Heart left ventricle (tissue), 16 donors: ENCODE data around the gene CERCAM. TPM values are rescaled to one million over a fixed set of nuclear protein-coding genes. Genes with fewer than 3 reads are reported as not detected.
A peak's percentile ranks its signal among the peaks of the same experiment; 100 is the strongest.

ENCODE experiments used
- ATAC-seq, 4 donors: fragments of 200-7000 bp; cut with Tn5 transposase; one replicate each; pipeline ENCODE4 v1.9.1; 2020 to 2022; ENCODE audit warnings: moderate library complexity in 4 of 4, mild to moderate bottlenecking in 3 of 4, moderate number of reproducible peaks in 1 of 4
- DNase-seq, 5 donors: peaks; one replicate each; pipeline ENCODE4 v3.0.0-alpha.2; 2020
- H3K27ac ChIP-seq, 12 donors: fragments of 200-600 bp; sonication (generic) in 4 of 12; one replicate each; pipeline versions ENCODE4 v1.5.0 to v1.8.0; 2016 to 2022; ENCODE audit warnings: mild to moderate bottlenecking in 2 of 12
- H3K27me3 ChIP-seq, 9 donors: fragments of 200-600 bp; sonication (generic) in 2 of 9; one replicate each; pipeline versions ENCODE4 v1.5.1 to v1.8.0; 2016 to 2022; ENCODE audit warnings: mild to moderate bottlenecking in 3 of 9
- H3K36me3 ChIP-seq, 9 donors: fragments of 200-600 bp; sonication (generic) in 2 of 9; one replicate each; pipeline versions ENCODE4 v1.5.0 to v1.8.0; 2018 to 2022; ENCODE audit warnings: mild to moderate bottlenecking in 2 of 9
- H3K4me1 ChIP-seq, 12 donors: fragments of 200-600 bp; sonication (generic) in 4 of 12; one replicate each; pipeline versions ENCODE4 v1.5.0 to v1.8.0; 2016 to 2022; ENCODE audit warnings: mild to moderate bottlenecking in 3 of 12
- H3K4me3 ChIP-seq, 12 donors: fragments of 200-600 bp; sonication (generic) in 4 of 12; one replicate each; pipeline versions ENCODE4 v1.5.0 to v1.8.0; 2017 to 2022; ENCODE audit warnings: mild to moderate bottlenecking in 9 of 12, moderate library complexity in 4 of 12
- H3K9me3 ChIP-seq, 12 donors: fragments of 200-600 bp; sonication (generic) in 4 of 12; one replicate each; pipeline versions ENCODE4 v1.5.0 to v1.8.0; 2016 to 2022; ENCODE audit warnings: mild to moderate bottlenecking in 1 of 12
- POLR2A ChIP-seq, 2 donors: fragments of 450-650 bp; IDR thresholded peaks; one replicate each; pipeline ENCODE4 v1.6.1; 2017; ENCODE audit warnings: antibody characterized with exemption in 2 of 2, mild to moderate bottlenecking in 2 of 2, moderate library complexity in 2 of 2
- WGBS, 4 donors: extraction: QIAGEN DNeasy Blood & Tissue Kit in 2 of 4; methylation state at CpG; one replicate each; pipeline versions ENCODE4 v1.1.5 to v1.1.7; 2013 to 2018; 5-methylcytosine and 5-hydroxymethylcytosine counted together
- intact Hi-C, 10 donors: fragments of 100-400 bp; cut with DNase I; formaldehyde crosslinking; loops; one replicate each; pipeline versions ENCODE4 v1.11.1 to v1.14.2; 2022
- polyA plus RNA-seq, 2 donors: library from polyadenylated mRNA; stranded (reverse); fragments of 200-250 nt; gene quantifications; one replicate each; pipeline ENCODE4 v1.2.3, GENCODE V29; 2013
- total RNA-seq, 9 donors: library from RNA; depleted of rRNA in 2 of 9; stranded (reverse); fragments of >200 nt in 2 of 9; fragmentation: NEBNext Ultra II Directional in 3 of 9; extraction: Animal tissue kit (Norgen Biotek cat#: 25700) in 3 of 9; gene quantifications; one replicate each; pipeline versions ENCODE4 v1.1.0 to v1.2.4, GENCODE V29; 2016 to 2023
- TF ChIP-seq, protein P1 (sequence below), 12 donors: fragments of 200-600 bp; sonication (generic) in 4 of 12; IDR thresholded peaks; one replicate each; pipeline versions ENCODE4 v1.5.0 to v1.8.0; 2018 to 2022; ENCODE audit warnings: antibody characterized with exemption in 12 of 12, mild to moderate bottlenecking in 5 of 12
- donor health status: ischemic (EF 13 %, LVEDD 7.1; RV severe dilation, severe dysfunction).
- donor health status: healthy with polysubstance abuse.
- donor health status: DM: no; HTN: yes; CAD: no.
- donor health status: DM: no; HTN: no; CAD: no.
- donor health status: ischemic (EF 25% LVEDD 6.9; RV normal size, moderate dysfunction).
- donor health status: ischemic (EF 25% LVEDD 5.7; RV mildly dilated, moderate dysfunction).
- donor health status: healthy.
- donor health status: DM: yes; HTN: yes; CAD: no.
- donor health status: ischemic (EF 35%, LVEDD 5.7; RV mildly dilated, moderate dysfunction).
- donor health status: nonischemic (EF 11% LVEDD 7.7; RV severe dilation, severe dysfunction).
- donor health status: DM: yes; HTN: yes; CAD: no.
- donor health status: PGD.
- donor health status: ischemic (EF 29% LVEDD 5.4; RV normal size, mild dysfunction).
- donor health status: nonischemic (EF 23%, LVEDD 6.1; RV moderate dilation, normal function).

Gene CERCAM
- total and polyA plus RNA-seq, 11 donors: 5.3 to 30.0 (median 11.4) TPM

DNA sequence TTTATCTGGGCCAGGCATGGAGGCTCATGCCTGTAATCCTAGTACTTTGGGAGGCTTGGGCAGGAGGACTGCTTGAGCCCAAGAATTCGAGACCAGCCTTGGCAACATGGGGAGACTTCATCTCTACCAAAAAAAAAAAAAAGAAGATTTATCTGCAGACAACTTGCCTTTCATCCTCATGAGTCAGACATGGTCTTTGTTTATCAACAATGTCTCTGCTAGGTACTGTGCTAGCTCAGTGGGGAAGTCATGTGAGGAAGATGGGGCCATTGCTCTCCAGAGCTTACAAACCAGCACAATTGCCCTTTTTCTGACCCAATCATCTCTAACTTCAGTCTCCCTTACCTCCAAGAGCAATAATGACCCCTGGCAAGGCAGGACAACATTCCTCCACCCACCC, 47.9 kb upstream of the CERCAM start:
- Histone ChIP-seq H3K4me3 (peak overlapping the region in 2 of 12 donors; percentile 95), H3K27ac (peak overlapping the region in 1 of 12 donors; percentile 91), H3K36me3 (peaks cover 0 to 37% (median 17%) of the 10 kb centered on the region in 9 donors), H3K27me3 (no peaks in the 10 kb centered on the region), H3K9me3 (no peaks in the 10 kb centered on the region), H3K4me1 (peaks cover 0 to 29% (median 19%) of the 10 kb centered on the region in 12 donors)
- WGBS, 4 donors: 73 to 100% (median 95%) methylated on average over 1 of the region's 1 CpG
- DNase-seq (no peak), ATAC-seq (no peak)
- TF ChIP-seq POLR2A (IDR thresholded peaks at IDR 0.05): no peak
- TF ChIP-seq, protein P1, sequence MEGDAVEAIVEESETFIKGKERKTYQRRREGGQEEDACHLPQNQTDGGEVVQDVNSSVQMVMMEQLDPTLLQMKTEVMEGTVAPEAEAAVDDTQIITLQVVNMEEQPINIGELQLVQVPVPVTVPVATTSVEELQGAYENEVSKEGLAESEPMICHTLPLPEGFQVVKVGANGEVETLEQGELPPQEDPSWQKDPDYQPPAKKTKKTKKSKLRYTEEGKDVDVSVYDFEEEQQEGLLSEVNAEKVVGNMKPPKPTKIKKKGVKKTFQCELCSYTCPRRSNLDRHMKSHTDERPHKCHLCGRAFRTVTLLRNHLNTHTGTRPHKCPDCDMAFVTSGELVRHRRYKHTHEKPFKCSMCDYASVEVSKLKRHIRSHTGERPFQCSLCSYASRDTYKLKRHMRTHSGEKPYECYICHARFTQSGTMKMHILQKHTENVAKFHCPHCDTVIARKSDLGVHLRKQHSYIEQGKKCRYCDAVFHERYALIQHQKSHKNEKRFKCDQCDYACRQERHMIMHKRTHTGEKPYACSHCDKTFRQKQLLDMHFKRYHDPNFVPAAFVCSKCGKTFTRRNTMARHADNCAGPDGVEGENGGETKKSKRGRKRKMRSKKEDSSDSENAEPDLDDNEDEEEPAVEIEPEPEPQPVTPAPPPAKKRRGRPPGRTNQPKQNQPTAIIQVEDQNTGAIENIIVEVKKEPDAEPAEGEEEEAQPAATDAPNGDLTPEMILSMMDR (IDR thresholded peaks at IDR 0.05): no peak
- intact Hi-C loops: loop anchor here in 1 of 10 donors (5.0 kb wide), 1 partner anchor 40 kb away; no protein-coding TSS in a partner anchor

DNA sequence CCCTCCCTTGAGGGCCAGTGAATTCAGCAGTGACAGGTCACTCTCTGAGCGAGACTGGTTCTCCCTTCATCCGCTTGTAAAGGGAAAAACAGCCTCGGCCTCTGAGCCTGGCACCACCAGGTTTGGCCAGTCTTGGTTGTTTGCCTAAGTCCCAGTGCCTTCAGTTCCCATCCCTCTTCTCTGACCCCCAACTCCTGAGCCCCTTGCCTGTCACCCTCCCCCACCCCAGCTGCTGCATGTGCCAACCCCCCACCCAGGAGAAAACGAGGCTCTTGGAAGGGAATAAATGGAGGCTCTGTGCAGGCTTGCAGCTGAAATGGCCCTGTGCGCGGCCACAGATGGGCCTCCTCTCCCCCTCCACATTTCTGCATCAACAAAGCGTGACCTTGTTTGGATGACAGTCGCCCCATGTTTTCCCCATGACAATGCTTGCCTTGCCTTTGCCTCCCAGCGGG, 46.4 kb upstream of the CERCAM start:
- 84 to 94% (median 87%) methylated on average over 7 to 9 of the region's 9 CpGs for WGBS, 4 donors
- H3K27ac ChIP-seq: no peak overlapping the region

DNA sequence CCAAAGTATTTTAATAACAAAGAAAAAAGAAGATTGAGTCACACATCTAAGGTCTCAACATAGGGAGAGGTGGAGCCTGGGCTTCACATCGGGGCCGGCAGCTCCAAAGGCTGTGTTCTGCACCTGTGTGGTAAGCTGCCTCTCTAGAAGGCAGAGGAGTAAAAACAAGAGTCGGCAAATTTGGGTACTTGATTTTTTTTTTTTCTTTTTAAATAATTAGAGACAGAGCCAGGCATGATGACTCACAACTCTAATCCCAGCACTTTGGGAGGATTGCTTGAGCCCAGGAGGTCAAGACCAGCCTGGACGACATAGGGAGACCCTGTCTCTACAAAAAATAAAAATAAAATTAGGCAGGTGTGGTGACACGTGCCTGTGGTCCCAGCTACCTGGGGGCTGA, 44.8 kb upstream of the CERCAM start:
- 82 to 91% (median 83%) methylated on average over 5 of the region's 5 CpGs for WGBS, 4 donors
- Histone ChIP-seq H3K27me3 (no peaks in the 10 kb centered on the region), H3K27ac (no peak overlapping the region), H3K4me1 (peaks cover 0 to 21% (median 12%) of the 10 kb centered on the region in 12 donors), H3K4me3 (no peak overlapping the region), H3K9me3 (no peaks in the 10 kb centered on the region), H3K36me3 (peaks cover 0 to 64% (median 45%) of the 10 kb centered on the region in 9 donors)
- DNase-seq (no peak), ATAC-seq (no peak)
- no peak for TF ChIP-seq POLR2A (IDR thresholded peaks at IDR 0.05)
- TF ChIP-seq, protein P1 (IDR thresholded peaks at IDR 0.05): no peak
- intact Hi-C loops: no loop called here

More for the DNA sequence above, 46.4 kb upstream of the CERCAM start:
- ATAC-seq (no peak), DNase-seq (no peak)
- H3K4me3 ChIP-seq: no peak overlapping the region
- H3K9me3 ChIP-seq: no peaks in the 10 kb centered on the region
- peaks cover 0 to 52% (median 31%) of the 10 kb centered on the region in 9 donors for H3K36me3 ChIP-seq
- TF ChIP-seq, protein P1 (IDR thresholded peaks at IDR 0.05): no peak
- no peak for TF ChIP-seq POLR2A (IDR thresholded peaks at IDR 0.05)
- intact Hi-C loops: loop anchor here in 1 of 10 donors (5.0 kb wide), 1 partner anchor 38 kb away; no protein-coding TSS in a partner anchor
- no peaks in the 10 kb centered on the region for H3K27me3 ChIP-seq
- peaks cover 0 to 29% (median 19%) of the 10 kb centered on the region in 12 donors for H3K4me1 ChIP-seq

DNA sequence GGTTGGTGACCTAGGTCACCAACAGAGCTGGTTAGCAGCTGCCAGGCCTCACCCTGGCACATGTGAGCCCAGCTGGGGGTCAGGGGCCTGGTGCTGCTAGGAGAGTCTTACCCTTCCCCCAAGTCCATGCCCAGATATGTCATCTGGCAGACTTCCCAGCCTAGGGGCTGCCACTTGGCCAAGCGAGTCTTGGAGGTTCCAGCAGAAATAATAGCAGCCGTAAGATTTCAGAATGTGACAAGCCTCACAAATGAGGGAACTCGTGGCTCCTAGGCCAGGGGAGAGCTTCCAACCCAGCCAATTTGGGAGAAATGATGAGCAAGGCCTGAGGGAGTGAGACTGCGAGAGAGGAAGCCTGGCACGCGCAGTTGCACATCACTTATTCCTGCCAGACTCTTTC, 38.4 kb upstream of the CERCAM start:
- no peak for ATAC-seq
- H3K27ac ChIP-seq: no peak overlapping the region
- H3K36me3 ChIP-seq: peaks cover 0 to 83% (median 66%) of the 10 kb centered on the region in 9 donors
- no peak for DNase-seq
- intact Hi-C loops: no loop called here
- peaks cover 0 to 10% (median 0%) of the 10 kb centered on the region in 12 donors for H3K4me1 ChIP-seq
- no peak overlapping the region for H3K4me3 ChIP-seq
- H3K27me3 ChIP-seq: no peaks in the 10 kb centered on the region
- WGBS, 4 donors: 67 to 80% (median 75%) methylated on average over 6 of the region's 6 CpGs
- TF ChIP-seq, protein P1 (IDR thresholded peaks at IDR 0.05): no peak
- TF ChIP-seq POLR2A (IDR thresholded peaks at IDR 0.05): no peak
- H3K9me3 ChIP-seq: no peaks in the 10 kb centered on the region
